HG03159 (cell line): ENCODE measurements around the gene NOL4L.

Source experiments
- ATAC-seq: cut with Tn5 transposase; IDR thresholded peaks from one replicate; pipeline ENCODE4 v1.9.1; 2021; ENCODE audit warnings: mild to moderate bottlenecking, moderate library complexity; ENCODE audit not compliant: unreplicated experiment

NOL4L gene

DNA sequence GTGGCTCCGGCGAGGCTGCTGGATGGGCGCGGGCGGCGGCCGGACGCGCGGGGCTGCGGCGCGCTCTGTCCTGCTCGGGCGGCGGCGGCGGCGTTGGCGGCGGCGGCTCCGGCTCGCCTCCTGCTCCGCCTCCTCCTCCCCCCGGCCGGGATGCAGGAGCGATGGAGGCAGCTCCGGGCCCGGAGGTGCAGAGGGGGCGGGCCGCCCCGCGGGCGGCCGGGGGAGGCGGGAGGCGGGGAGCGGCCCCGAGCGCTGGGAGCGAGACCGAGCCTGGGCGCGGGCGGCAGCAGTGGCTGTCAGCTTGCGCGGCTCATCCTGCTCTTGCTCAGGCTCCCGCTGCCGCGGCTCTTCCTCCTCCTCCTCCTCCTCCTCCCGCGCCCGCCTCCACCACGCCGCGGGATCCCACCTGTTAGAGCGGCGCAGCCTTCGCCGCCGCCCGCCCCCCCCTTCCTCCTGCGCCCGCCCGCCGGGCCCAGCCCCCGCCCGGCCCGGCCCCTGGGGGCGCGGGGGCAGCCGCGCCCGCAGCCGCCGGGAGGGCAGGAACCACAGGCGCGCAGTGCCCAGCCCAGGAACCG is at the start of gene NOL4L:
NOL4L (minus strand) TSS at position 323 of the 575 bp plus-strand sequence. CDS start 443 bp downstream, outside the sequence.
- no peak for ATAC-seq

- no peak for ATAC-seq
Measured at GRCh38 chr20:32634041-32634805, 49.1 kb upstream of the NOL4L start.

- no peak for ATAC-seq
Measured at GRCh38 chr20:32632461-32633354, 47.6 kb upstream of the NOL4L start.

- no peak for ATAC-seq
Measured at GRCh38 chr20:32631933-32632460, 46.9 kb upstream of the NOL4L start.

DNA sequence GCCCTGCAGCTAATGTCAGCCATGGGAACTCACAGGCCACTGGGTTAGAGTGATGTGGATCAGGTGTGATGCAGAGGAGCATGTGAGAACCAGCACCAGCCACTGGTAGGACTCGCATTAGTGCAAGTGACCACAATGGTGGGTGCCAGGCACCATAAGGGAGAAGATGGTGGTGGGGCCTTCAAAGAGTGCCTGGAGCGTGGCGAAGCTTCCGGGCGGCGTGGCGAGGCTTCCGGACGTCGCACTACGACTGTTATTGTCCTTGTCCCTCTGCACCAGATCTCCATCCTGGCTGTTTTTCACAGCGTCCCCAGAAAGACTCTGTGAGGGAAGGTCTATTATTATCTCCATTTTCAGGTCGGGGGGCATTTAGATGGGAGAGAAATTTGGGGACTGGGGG is 44.7 kb upstream of the NOL4L start:
- ATAC-seq, result no peak

- no peak for ATAC-seq
Measured at GRCh38 chr20:32628960-32629530, 43.9 kb upstream of the NOL4L start.

DNA sequence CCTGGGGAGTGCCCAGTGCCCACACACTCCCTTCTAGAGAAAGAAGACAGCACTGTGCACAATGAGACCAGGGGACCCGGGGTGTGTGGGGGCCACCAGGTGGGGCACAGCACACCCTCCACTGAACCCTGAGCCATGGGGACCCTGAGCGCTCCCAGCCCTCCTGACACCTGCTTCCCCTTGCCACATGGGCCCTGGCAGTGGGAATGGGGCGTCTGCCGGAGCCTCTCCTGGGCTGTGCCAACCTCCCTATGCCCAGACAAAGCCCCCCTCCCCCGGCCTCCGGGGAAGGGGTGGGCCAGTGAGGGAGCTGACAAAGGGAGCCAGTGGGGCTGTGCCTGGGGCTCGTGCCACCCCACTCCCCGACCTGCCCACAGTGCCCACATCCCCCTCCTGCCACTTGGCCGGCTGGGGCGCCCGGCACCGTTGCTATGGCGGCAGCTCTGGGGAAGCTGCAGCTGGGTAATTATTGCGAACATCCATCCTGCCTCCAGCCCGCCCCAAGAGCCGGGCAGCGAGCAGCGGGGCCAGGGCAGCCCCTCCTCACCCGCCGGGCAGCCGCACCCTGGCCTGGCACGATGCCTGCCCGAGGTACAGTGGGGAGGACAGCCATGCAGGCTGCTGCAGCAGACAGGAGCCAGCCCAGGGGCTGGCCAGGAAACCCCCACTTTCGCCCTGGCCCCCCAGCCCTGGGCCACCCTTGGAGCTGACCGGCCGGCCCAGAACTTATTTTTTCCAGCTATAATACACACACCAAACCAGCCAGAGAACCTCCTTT is 41.9 kb upstream of the NOL4L start:
- ATAC-seq, result no peak

DNA sequence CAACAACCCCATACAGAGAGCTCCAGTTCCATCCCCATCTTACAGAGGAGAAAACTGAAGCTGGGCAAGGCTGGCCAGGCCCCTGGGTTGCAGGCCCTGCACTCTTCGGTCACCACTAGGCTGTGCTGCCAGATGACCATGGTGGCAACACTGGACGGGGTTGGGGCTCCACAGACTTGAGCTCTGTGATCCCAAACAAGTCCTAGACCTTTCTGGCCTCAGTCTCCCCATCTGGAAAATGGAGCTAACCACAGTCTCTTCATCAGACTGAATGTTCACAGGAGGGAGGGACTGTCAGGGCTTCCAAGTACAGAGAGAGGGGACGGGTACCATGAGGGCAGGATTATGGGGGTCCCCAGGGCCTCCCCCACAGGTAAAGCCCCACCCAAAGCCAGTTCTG is 41.3 kb upstream of the NOL4L start:
- no peak for ATAC-seq

- no peak for ATAC-seq
Measured at GRCh38 chr20:32625996-32626395, 40.9 kb upstream of the NOL4L start.

GRCh38 chr20:32624687-32625345 is 39.7 kb upstream of the NOL4L start:
- no peak for ATAC-seq

DNA sequence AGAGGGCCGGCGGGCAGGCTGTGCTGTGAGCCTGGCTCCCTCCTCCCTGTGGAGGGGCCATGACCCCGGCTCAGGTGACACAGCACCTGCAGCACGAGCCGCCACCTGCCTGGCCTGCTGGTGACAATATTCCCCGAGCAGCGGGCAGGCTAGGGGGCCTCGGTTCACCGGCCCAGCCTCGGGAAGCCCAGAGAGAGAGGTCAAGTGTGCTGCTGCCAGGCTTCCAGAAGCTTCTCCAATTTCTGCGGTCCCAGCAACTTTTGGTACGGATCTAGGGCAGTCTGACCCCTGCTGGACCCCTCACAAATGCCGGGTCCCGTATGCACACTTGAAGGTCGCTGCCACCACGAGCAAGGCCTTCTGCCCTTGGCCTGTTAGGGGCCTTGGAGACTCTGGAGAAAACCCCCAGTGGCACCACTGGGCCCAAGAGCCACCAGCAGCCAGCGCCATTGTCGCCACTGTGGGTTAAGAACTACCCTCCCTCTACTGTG is 38.6 kb upstream of the NOL4L start:
- no peak for ATAC-seq

DNA sequence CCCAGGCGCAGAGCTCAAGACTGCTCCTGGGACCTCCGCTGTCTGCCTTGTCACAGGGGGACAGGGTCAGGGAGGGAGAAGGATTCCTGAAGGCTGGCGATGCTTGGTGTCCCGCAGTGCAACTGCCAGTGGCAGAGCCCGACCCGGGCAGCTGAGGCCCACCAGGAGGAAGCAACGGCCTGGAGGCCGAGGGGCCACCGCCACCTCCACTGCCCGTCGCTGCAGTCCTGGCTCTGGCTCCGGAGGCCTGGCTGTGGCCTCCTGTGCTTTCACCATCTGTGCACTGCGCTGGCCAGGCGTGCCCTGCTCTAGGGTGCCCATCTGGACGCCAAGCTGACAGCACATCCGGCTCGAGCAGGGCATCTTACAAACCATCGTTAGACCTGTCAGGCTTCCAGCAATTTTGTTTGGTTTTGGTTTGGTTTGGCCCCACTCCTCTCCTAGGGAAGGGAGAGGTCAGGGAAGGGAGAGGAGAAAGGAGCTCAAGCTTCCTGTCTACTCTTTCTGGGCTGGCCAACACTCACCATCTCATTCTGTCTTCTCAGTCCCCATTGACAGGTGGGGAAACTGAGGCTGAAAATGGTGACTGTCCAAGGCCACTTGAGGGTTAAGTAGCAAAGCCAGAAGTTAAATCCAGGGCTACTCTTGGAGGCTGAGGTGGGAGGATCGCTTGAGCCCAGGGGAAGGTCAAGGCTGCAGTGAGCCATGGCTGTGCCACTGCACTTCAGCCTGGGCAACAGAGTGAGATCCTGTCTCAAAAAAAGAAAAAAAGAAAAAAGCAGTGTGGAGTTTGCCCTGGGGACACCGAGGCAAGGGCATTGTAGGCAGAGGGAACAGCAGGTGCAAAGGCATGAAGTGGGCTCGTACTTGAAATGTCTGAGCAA is 37.7 kb upstream of the NOL4L start:
- no peak for ATAC-seq

- no peak for ATAC-seq
Measured at GRCh38 chr20:32621891-32622584, 36.9 kb upstream of the NOL4L start.

- no peak for ATAC-seq
Measured at GRCh38 chr20:32621071-32621890, 36.1 kb upstream of the NOL4L start.

DNA sequence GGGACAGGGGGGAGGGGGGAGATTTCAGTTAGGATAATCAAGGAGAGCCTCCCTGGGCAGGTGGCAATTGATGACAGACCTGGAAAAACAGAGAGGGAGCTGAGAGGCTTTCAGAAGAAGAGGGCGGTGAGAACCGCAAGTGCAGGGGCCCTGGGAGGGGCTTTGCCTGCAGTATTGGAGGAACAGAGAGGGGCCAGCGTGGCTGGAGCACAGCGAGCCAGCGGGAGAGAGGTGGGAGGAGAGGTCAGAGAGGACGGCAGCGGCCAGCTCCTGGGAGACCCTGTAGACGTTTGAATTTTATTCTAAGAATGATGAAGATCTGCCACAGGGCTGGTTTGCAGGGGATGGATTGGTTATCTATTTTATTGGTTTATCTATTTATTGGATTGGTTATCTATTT is 34.5 kb upstream of the NOL4L start:
- ATAC-seq, result no peak

DNA sequence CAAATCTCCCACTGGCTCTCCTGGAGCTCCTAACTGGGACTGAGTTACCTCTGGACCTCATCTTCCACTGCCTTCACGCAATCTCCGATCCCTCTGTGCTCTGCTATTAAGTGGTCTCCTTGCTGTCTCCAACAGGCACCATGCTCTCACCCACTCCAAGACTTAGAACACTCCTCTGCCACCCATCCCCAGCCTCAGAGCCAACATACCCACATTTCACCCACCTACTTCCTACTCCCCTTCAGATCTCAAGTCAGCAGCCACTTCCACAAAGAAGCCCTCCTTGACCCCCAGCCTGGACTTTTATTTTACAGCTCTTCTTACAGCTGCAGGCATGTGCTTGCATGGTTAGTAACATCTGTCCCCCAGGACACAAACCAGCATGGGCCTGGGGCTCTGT is 29.6 kb upstream of the NOL4L start:
- ATAC-seq, result no peak

- no peak for ATAC-seq
Measured at GRCh38 chr20:32614303-32614702, 29.2 kb upstream of the NOL4L start.
